Measurements from ENCODE around the gene AGXT.
A peak's percentile ranks its signal among the peaks of the same experiment; 100 is the strongest.

AGXT gene

GRCh38 chr2:240898108-240898730 lies 29.6 kb downstream of the AGXT start:
- DNase-seq (ENCODE audit: low read depth in 2 of 2): no peak

DNA sequence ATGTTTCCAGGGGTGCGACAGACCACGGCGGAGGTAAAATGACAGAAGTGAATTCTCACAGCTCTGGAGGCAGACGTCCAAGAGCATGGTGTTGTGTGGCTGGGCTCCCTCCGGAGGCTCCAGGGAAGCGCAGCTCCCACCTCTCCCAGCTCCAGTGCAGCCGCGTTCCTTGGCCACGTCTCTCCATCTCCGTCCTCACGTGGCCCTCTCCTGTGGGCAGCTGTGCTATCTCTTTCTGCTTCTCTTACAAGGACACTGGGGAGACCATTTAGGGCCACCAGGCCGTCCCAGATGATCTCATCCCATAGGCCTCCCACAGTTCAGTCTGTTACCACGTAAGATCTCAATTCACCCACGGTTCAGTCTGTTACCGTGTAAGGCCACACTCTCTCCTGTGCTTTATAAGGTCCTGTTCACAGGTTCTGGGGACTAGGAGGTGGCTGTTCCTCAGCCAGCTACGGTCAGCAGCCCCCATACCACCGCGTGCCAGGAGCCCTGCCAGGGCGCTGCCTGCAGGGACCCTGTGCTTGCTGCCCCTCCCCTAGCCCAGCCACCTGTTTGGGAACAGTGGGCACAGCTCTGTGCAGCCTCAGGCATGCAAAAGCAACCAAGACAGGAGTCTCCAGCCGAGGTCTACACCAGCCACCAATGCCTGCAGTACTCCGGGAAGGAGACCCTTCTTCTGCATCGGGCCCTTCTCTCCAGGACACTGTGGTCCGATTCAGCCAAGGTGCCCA lies 30.3 kb downstream of the AGXT start:
- no peak for DNase-seq (ENCODE audit: low read depth in 2 of 2)

- DNase-seq (ENCODE audit: low read depth in 2 of 2): no peak
Measured at GRCh38 chr2:240899468-240899865, 30.8 kb downstream of the AGXT start.

GRCh38 chr2:240900141-240900860 lies 31.7 kb downstream of the AGXT start:
- DNase-seq (ENCODE audit: low read depth in 2 of 2): no peak

- no peak for DNase-seq (ENCODE audit: low read depth in 2 of 2)
Measured at GRCh38 chr2:240901986-240902614, 33.5 kb downstream of the AGXT start.

- no peak for DNase-seq (ENCODE audit: low read depth in 2 of 2)
Measured at GRCh38 chr2:240902615-240903041, 34.0 kb downstream of the AGXT start.

DNA sequence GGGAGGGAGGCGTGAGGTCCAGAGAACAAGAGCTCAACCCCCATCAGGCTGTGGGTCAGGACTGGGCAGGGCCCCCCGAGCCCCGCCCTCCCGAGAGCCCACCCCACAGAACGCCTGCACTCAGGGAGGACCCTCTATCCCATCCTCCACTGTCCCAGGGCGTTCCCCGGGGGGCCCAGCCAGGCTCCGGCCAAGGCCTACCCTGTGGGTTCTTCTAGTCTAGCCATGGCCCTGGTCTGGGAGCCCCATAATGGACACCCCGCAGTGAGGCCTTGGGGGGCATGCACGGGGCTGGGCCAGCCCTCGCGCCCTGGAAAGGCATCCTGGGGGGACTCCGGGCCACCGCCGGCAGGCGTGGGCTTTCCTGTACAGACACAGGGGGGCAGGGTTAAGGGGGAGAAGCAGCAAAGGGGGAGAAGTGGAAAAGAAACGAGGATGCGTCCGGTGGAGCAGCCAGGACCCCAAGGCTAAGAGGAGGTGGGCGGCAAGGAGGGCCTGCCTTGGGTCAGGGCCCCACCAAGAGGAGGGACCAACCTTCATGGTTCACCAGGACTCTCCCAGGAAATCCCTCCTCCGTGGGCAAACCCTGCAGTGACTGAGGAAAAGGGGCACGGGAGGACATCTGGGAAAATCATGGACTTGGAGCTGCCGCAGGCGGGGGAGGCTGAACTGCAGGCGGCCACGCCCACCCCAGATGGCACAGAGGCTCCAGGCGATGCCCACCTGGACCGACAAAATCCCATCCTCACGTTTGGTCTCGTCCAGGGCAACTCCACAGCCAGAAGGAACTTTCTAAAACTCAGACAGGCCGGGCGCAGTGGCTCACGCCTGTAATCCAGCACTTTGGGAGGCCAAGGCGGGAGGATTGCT lies 34.8 kb downstream of the AGXT start:
- DNase-seq (ENCODE audit: low read depth in 2 of 2): no peak

- DNase-seq (ENCODE audit: low read depth in 2 of 2): no peak
Measured at GRCh38 chr2:240904216-240905175, 35.9 kb downstream of the AGXT start.

- DNase-seq (ENCODE audit: low read depth in 2 of 2): no peak
Measured at GRCh38 chr2:240905176-240905781, 36.7 kb downstream of the AGXT start.

DNA sequence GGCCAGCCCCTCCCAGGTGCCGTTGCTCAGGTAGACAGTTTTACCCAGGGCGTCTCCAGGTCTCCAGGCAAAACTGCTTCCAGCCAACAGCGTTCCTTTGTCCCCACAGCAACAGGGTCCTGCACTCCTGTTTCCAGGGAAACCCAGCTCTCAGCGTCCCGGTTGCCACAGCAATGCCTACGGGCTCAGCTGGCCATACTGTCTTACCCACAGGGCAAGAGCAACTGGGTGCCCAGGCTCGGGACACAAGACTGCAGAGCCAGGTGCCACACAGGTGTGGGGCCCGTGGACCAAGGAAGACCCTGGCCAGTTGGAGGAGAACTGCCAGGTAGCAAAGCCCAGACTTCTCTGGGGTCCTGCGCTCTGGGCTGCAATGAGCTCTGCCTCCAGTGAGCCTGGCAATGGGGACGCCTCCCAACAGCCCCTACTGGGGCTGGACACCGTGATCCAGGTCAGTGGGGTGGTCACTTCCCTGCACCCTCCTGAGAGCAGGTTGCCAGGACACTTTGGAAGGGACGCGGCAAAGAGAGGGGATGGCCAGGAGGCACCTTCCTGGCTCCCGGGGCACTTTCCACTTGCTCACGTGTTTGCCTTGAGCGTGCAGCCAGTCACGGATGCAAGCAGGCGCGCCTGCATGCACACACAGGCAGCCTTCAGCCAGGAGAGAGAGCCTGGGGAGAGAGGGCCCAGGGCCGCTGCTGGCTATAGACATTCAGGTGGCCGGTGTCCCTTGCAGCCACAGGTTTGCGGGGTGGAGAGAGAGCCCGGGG lies 37.7 kb downstream of the AGXT start, which contains the start of gene CROCC2:
CROCC2 (plus strand) TSS at position 196 of the 770 bp plus-strand sequence; CDS start at position 374, 178 bp downstream.
- no peak for DNase-seq (ENCODE audit: low read depth in 2 of 2)

DNA sequence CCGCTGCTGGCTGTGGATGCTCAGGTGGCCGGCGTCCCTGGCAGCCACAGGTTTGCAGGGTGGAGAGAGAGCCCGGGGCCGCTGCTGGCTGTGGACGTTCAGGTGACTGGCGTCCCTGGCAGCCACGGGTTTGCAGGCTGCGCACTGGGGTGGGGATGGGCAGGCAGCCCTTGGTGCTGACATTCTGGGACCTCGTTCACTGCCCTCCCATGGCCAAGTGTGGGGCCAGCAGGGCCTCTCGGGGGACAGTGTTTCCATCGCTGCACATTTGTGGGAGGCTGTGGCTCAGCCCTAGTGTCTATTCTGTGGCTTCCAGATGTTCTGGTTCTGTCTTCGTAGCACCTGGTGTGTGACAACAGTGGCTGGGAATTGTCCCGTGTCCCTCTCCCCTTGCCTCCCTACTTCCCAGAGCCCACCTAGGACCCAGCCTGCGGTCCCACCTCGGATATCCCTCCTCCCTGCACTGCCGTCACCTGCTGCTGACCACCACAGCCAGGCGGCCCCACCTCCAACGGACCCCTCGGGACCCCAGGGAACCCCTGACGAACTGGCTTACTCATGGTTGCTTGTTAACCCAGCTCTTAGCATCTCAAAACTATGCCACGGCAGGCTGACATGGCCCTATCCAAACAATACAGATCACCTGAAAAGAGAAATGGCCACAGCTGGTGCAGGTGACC lies 38.4 kb downstream of the AGXT start:
- DNase-seq (ENCODE audit: low read depth in 2 of 2): no peak

- no peak for DNase-seq (ENCODE audit: low read depth in 2 of 2)
Measured at GRCh38 chr2:240909216-240909974, 40.8 kb downstream of the AGXT start.

DNA sequence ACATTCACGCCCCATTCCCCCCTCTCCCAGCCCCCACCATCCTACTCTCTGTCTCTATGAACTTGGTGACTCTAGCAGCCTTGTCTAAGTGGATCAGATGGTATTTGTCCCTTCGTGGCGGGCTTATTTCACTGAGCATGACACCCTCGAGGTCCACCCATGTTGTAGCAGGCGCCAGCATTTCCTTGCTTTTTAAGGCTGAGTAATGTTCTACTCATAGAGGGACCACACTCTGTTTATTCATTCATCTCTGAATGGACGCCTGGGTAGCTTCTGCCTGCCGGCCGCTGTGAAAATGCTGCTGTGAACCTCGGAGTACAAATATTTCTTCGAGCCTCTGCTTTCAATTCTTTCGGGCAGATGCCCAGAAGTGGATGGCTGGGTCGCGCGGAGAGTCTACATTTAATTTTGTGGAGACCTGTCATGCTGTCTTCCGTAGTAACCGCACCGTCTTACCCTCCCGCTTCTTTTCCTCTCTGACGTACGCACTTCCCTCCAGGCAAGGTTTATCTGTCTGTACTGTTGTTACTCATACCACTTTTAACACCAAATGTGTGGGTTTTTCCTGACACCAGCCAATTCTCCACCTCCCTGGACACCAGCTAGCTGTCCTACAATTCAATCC lies 43.1 kb downstream of the AGXT start:
- no peak for DNase-seq (ENCODE audit: low read depth in 2 of 2)

DNA sequence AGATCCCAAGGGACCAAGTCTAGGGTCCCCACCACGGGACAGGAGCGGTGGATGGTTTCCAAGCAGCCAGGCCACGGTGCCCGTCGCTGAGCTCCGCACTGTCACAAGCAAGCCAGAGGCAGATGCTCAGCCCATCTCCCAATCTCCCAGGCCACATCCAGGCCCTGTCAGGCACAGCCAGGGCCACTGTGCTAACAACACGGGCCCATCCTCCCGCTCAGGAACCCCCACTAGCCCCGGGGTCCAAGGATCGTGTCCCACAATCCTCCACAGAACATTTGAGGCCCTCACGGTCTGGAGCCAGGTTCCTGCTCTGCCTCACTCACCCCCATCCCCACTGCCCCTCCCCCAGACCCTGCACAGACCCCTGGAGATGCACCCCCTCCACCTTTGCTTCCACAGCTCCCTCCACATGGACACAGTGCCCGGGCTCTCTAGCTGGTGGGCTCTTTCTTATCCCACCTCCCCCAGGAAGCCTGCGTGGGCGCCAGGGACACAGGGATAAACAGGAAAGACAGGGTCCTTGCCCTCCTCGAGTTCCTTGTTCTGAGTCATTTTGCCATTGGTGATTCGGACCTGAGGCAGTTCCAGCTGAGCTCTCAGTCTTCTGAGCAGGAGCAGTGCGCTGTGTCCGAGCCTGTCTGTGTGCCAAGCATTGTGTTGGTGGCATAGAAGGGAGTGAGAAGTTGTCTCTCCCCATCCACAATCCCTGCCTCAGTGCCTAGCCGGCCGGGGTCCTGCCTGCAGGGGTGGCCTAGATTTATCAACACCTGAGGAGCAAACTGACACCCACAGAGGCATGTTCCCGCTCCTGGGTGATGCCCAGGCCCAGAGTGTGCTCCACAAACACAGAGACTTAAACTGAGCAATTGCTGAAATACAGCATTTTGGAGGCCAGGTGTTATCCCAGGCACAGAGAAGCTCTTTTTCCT lies 44.5 kb downstream of the AGXT start:
- DNase-seq (ENCODE audit: low read depth in 2 of 2): no peak

DNA sequence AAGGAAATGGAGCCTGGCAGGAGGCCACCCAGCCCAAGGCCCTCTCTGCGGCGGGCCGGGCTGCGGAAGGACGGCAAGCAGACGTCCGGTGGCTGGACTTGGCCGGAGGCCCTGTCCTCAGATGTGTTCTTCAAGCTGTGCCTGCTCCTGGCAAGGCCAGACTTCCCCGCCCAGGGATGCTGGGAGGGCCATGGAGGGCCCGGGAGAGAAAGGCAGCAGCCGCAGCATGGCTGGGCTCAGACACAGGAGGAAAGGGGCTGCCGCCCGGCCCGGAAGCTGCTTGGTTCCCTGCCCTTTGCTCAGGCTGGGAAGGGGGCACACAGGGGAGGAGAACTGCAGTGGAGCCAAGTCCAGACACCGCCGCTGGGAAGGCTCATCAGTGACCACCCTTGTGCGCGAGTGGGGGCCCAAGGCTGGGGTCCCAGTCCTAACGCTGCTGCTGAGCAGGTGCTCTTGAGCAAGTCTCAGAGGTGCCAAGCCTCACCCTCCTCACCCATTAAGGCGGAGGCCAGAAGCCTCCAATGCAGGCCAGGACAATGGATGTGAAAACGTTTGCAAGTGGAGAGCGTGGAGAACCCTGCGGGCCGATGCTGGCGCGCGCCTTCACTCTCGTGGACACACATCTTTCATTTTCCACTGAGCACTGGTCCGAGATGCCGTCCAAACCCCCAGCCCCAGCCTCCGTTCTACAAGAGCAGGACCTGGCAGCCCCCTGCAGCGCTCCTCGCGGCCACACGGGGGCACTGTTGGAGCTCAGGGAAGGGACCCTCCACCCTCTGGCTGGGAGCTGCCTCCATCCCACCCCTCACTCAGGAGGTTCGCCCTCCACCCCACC lies 45.4 kb downstream of the AGXT start:
- peak; percentile 53 to 55 for DNase-seq (ENCODE audit: low read depth in 2 of 2)
